ENCODE measurements around the gene IZUMO1. TPM values are rescaled to one million over a fixed set of nuclear protein-coding genes. Genes with fewer than 3 reads are reported as not detected.

Gene IZUMO1
- total and polyA plus RNA-seq, 9 of the 15 experiments (the other 6 are each of a cell fraction or from before 2014, with no cell fraction given), result 0.14 to 2.1 (median 0.73) TPM

GRCh38 chr19:48737360-48737998, 9.2 kb downstream of the IZUMO1 start (continued):
- TF ChIP-seq MAX (CRISPR knock-in tag; IDR thresholded peaks at IDR 0.05) (peak; percentile 74), ZZZ3 (IDR thresholded peaks at IDR 0.05) (no peak), RERE (CRISPR knock-in tag; IDR thresholded peaks at IDR 0.05; ENCODE audit: borderline replicate concordance) (no peak), ZMIZ1 (IDR thresholded peaks at IDR 0.05; ENCODE audit: low read depth in 2 of 2, low read length in 2 of 2) (no peak), ADNP (tag; IDR thresholded peaks at IDR 0.05) (no peak), ZBTB49 (CRISPR knock-in tag; IDR thresholded peaks at IDR 0.05; ENCODE audit: borderline replicate concordance) (no peak), ZNF174 (CRISPR knock-in tag; IDR thresholded peaks at IDR 0.05) (no peak), RBM17 (IDR thresholded peaks at IDR 0.05; ENCODE audit: borderline replicate concordance, low read depth, low read length) (no peak), SNIP1 (IDR thresholded peaks at IDR 0.05; ENCODE audit: low read depth) (no peak), UBTF (IDR thresholded peaks at IDR 0.05; ENCODE audit: borderline replicate concordance in 1 of 2, low read depth in 2 of 2, low read length in 2 of 2) (0 out of 4 replicates have a peak, but pooled peaks of 1 of the 2 experiments have one; percentile 29), ARID2 (IDR thresholded peaks at IDR 0.05) (no peak), GABPA (tag; conservative IDR thresholded peaks at IDR 0.05; ENCODE audit: low read depth) (peak; percentile 70)
